Trophoblast cell (in vitro differentiated cells and primary cell): ENCODE data around the gene HSP90AB1. TPM values are rescaled to one million over a fixed set of nuclear protein-coding genes. Genes with fewer than 3 reads are reported as not detected.

Experiments
- DNase-seq, 2 donors: peaks; one replicate each; pipeline ENCODE4 v3.0.0-alpha.2; 2016
- H2AFZ ChIP-seq: 2 replicates; pipeline ENCODE4 v1.6.1; 2013; ENCODE audit warnings: low read length, moderate library complexity, mild to moderate bottlenecking; ENCODE audit not compliant: insufficient read depth, poor library complexity
- H2AK5ac ChIP-seq: 2 replicates; pipeline ENCODE4 v1.6.1; 2013; ENCODE audit warnings: mild to moderate bottlenecking, low read length
- H2BK120ac ChIP-seq: 2 replicates; pipeline ENCODE4 v1.6.1; 2013; ENCODE audit warnings: low read length, mild to moderate bottlenecking, moderate library complexity; ENCODE audit not compliant: insufficient read depth, poor library complexity
- H2BK12ac ChIP-seq: 2 replicates; pipeline ENCODE4 v1.6.1; 2013; ENCODE audit warnings: mild to moderate bottlenecking, low read length, moderate library complexity
- H2BK5ac ChIP-seq: 2 replicates; pipeline ENCODE4 v1.6.1; 2013; ENCODE audit warnings: low read length, low read depth, moderate library complexity, mild to moderate bottlenecking; ENCODE audit not compliant: poor library complexity
- H3K14ac ChIP-seq: 2 replicates; pipeline ENCODE4 v1.6.1; 2013; ENCODE audit warnings: mild to moderate bottlenecking, low read length
- H3K18ac ChIP-seq: 2 replicates; pipeline ENCODE4 v1.6.1; 2013; ENCODE audit warnings: mild to moderate bottlenecking, low read length
- H3K23ac ChIP-seq: 2 replicates; pipeline ENCODE4 v1.6.1; 2013; ENCODE audit warnings: low read length
- H3K27ac ChIP-seq: 2 replicates; pipeline ENCODE4 v1.5.1; 2013; ENCODE audit warnings: low read depth, mild to moderate bottlenecking, inconsistent platforms, low read length, moderate library complexity
- H3K27me3 ChIP-seq: 2 replicates; pipeline ENCODE4 v1.6.1; 2013; ENCODE audit warnings: inconsistent platforms, mild to moderate bottlenecking, low read length, moderate library complexity; ENCODE audit not compliant: insufficient read depth
- H3K36me3 ChIP-seq, 2 experiments: 1 replicate in 1 of 2; 2 replicates in 1 of 2; pipeline ENCODE4 v1.6.1; 2013; ENCODE audit warnings: low read length in 2 of 2, mild to moderate bottlenecking in 2 of 2, moderate library complexity in 1 of 2; ENCODE audit not compliant: insufficient read depth in 2 of 2, control insufficient read depth in 1 of 2
- H3K4ac ChIP-seq: 2 replicates; pipeline ENCODE4 v1.6.1; 2013; ENCODE audit warnings: low read depth, mild to moderate bottlenecking, low read length, moderate library complexity
- H3K4me1 ChIP-seq, 2 experiments: 1 replicate in 1 of 2; 2 replicates in 1 of 2; pipeline ENCODE4 v1.6.1; 2013; ENCODE audit warnings: low read length in 2 of 2, mild to moderate bottlenecking in 2 of 2, moderate library complexity in 1 of 2; ENCODE audit not compliant: insufficient read depth in 2 of 2, control insufficient read depth in 1 of 2
- H3K4me2 ChIP-seq: 2 replicates; pipeline ENCODE4 v1.6.1; 2013; ENCODE audit warnings: inconsistent platforms, mild to moderate bottlenecking, low read length, moderate library complexity
- H3K4me3 ChIP-seq: 2 replicates; pipeline ENCODE4 v1.5.1; 2013; ENCODE audit warnings: mild to moderate bottlenecking, low read depth, low read length, inconsistent platforms
- H3K79me1 ChIP-seq: one replicate; pipeline ENCODE4 v1.6.1; 2013; ENCODE audit warnings: low read length
- H3K79me2 ChIP-seq: 2 replicates; pipeline ENCODE4 v1.6.1; 2013; ENCODE audit warnings: low read length, mild to moderate bottlenecking; ENCODE audit not compliant: control insufficient read depth, insufficient read depth, poor library complexity
- H3K9ac ChIP-seq: 2 replicates; pipeline ENCODE4 v1.6.1; 2013; ENCODE audit warnings: mild to moderate bottlenecking, low read length
- H3K9me3 ChIP-seq: 2 replicates; pipeline ENCODE4 v1.6.1; 2013; ENCODE audit warnings: low read depth, mild to moderate bottlenecking, control low read depth, inconsistent platforms, low read length; ENCODE audit not compliant: insufficient read depth
- H4K12ac ChIP-seq: 2 replicates; pipeline ENCODE4 v1.6.1; 2013; ENCODE audit warnings: low read depth, mild to moderate bottlenecking, low read length, moderate library complexity
- H4K8ac ChIP-seq: 2 replicates; pipeline ENCODE4 v1.6.1; 2013; ENCODE audit warnings: low read depth, mild to moderate bottlenecking, low read length, moderate library complexity
- H4K91ac ChIP-seq: one replicate; pipeline ENCODE4 v1.6.1; 2013; ENCODE audit warnings: low read depth, mild to moderate bottlenecking, low read length, moderate library complexity
- WGBS: extraction: QIAGEN DNeasy Blood & Tissue Kit; methylation state at CpG from one replicate; pipeline ENCODE4 v1.1.7; 2013; ENCODE audit warnings: missing lambda C conversion rate; ENCODE audit not compliant: insufficient read length, insufficient coverage; ENCODE audit errors: extremely low coverage; 5-methylcytosine and 5-hydroxymethylcytosine counted together
- polyA plus RNA-seq: library from polyadenylated mRNA; stranded (reverse); fragments of 200-250 nt; gene quantifications from 2 replicates; pipeline ENCODE4 v1.2.3, GENCODE V29; 2013

Gene HSP90AB1
- 916 and 940 TPM in 2 replicates for polyA plus RNA-seq

- peak within 1 kb of the TSS; percentile 88 for H3K4me3 ChIP-seq
Measured at GRCh38 chr6:44246663-44247337, at the start of gene HSP90AB1. TSS of gene HSP90AB1 (plus strand) at chr6:44247101. CDS start at chr6:44248630, 1,529 bp downstream.

DNA sequence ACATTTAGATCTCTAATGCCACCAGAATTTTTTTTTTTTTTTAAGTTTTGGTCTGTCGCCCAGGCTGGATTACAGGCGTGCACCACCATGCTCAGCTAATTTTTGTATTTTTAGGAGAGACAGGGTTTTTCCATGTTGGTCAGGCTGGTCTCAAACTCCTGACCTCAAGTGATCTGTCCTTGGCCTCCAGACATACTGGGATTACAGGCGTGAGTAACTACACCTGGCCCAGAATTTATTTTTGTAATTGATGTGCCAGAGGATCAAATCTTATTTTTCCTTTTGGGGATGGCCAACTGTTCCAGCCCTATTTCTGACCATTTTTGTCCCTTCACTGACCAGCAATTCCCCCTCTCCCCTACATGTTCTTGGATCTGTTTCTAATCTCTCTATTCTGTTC lies 48.2 kb upstream of the HSP90AB1 start:
- WGBS, result no CpG with 5 or more reads among the region's 3 CpGs
- no peak for DNase-seq
- no peak overlapping the region for H2AFZ ChIP-seq

More at GRCh38 chr6:44246663-44247337, at the start of gene HSP90AB1:
- peaks cover 2 to 10% of the 10 kb centered on the region in 2 experiments for H3K4me1 ChIP-seq
- peak within 1 kb of the TSS; percentile 78 for H2BK120ac ChIP-seq
- H3K14ac ChIP-seq, result peak within 1 kb of the TSS; percentile 94
- no peak within 1 kb of the TSS for H3K23ac ChIP-seq
- peaks cover 21% of the 10 kb centered on the region for H3K79me2 ChIP-seq
- peaks cover 16% of the 10 kb centered on the region for H3K79me1 ChIP-seq
- peak; percentile 98 for DNase-seq
- H2BK12ac ChIP-seq, result peak within 1 kb of the TSS; percentile 7
- H3K27ac ChIP-seq, result peak within 1 kb of the TSS; percentile 82
- H4K91ac ChIP-seq, result peak within 1 kb of the TSS; percentile 88
- H3K4ac ChIP-seq, result peak within 1 kb of the TSS; percentile 100
- no CpG with 5 or more reads among the region's 34 CpGs for WGBS
- H2AK5ac ChIP-seq, result peak within 1 kb of the TSS; percentile 70
- peak within 1 kb of the TSS; percentile 57 for H4K12ac ChIP-seq
- H3K9ac ChIP-seq, result peak within 1 kb of the TSS; percentile 95
- H4K8ac ChIP-seq, result peak within 1 kb of the TSS; percentile 84
- peaks cover 13 to 31% of the 10 kb centered on the region in 2 experiments for H3K36me3 ChIP-seq
- peak within 1 kb of the TSS; percentile 86 for H3K4me2 ChIP-seq
- H2AFZ ChIP-seq, result peak within 1 kb of the TSS; percentile 61
- H3K27me3 ChIP-seq, result no peaks in the 10 kb centered on the region
- H3K18ac ChIP-seq, result peak within 1 kb of the TSS; percentile 71
- peak within 1 kb of the TSS; percentile 60 for H2BK5ac ChIP-seq
- peaks cover 1% of the 10 kb centered on the region for H3K9me3 ChIP-seq

DNA sequence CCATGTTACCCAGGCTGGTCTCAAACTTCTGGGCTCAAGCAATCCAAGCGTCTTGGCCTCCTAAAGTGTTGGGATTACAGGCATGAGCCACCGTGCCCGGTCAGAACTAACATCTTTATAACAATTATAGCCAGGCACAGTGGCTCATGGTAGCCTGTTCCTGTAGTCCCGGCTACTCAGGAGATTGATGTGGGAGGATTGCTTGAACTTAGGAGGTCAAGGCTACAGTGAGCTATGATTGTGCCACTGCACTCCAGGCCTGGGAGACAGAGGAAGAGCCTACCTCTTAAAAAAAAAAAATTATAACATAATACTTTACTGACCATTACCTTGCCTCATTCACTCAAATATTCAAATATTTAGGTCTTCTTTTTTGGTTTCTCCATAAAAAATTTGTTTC lies 47.0 kb upstream of the HSP90AB1 start:
- Histone ChIP-seq H3K23ac (no peak overlapping the region), H3K9me3 (no peaks in the 10 kb centered on the region), H4K8ac (no peak overlapping the region), H3K14ac (peak overlapping the region; percentile 32), H3K27me3 (no peaks in the 10 kb centered on the region), H3K4me3 (no peak overlapping the region), H2BK12ac (peak overlapping the region; percentile 37), H2BK120ac (no peak overlapping the region), H3K4me1 (peaks cover 28 to 31% of the 10 kb centered on the region in 2 experiments), H2AFZ (no peak overlapping the region), H3K4ac (no peak overlapping the region), H3K4me2 (no peak overlapping the region), H2AK5ac (peak overlapping the region; percentile 22), H3K79me2 (peaks cover 11% of the 10 kb centered on the region), H3K27ac (no peak overlapping the region), H3K79me1 (peaks cover 37% of the 10 kb centered on the region), H3K9ac (no peak overlapping the region), H3K18ac (no peak overlapping the region), H4K12ac (no peak overlapping the region), H3K36me3 (no peaks in the 10 kb centered on the region), H2BK5ac (no peak overlapping the region), H4K91ac (peak overlapping the region; percentile 32)
- WGBS, result no CpG with 5 or more reads among the region's 4 CpGs
- no peak for DNase-seq

More for the DNA sequence above, 48.2 kb upstream of the HSP90AB1 start:
- Histone ChIP-seq H3K4me1 (peaks cover 26 to 29% of the 10 kb centered on the region in 2 experiments), H3K9me3 (no peaks in the 10 kb centered on the region), H3K79me2 (peaks cover 10% of the 10 kb centered on the region), H4K12ac (no peak overlapping the region), H4K91ac (no peak overlapping the region), H2BK12ac (no peak overlapping the region), H2BK5ac (no peak overlapping the region), H3K4me2 (no peak overlapping the region), H2BK120ac (no peak overlapping the region), H3K79me1 (peaks cover 30% of the 10 kb centered on the region), H3K27ac (no peak overlapping the region), H2AK5ac (no peak overlapping the region), H3K14ac (no peak overlapping the region), H3K4ac (no peak overlapping the region), H3K27me3 (no peaks in the 10 kb centered on the region), H3K4me3 (no peak overlapping the region), H3K36me3 (no peaks in the 10 kb centered on the region), H3K9ac (no peak overlapping the region), H3K18ac (no peak overlapping the region), H4K8ac (no peak overlapping the region), H3K23ac (no peak overlapping the region)

DNA sequence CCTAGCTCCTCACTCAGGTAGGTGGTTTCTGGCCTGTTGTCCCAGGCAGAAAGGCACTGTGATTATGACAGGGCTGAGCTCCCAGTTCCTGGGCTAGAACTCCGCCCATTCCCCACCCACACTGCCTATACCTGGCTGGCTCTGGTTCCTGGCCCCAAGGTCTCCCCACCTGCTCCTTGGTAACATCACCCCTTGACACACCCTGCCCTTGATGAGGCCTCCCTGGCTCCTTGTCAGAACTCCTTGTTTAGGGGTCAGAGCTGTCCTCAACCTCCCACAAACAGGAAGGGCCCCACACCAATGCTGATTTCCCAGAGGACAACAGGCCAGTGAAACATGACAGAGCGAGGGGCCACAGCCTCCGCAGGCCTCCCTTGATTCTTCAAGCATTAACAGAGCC lies 45.7 kb upstream of the HSP90AB1 start:
- H3K79me2 ChIP-seq, result peaks cover 12% of the 10 kb centered on the region
- peak overlapping the region; percentile 90 for H2AK5ac ChIP-seq
- peak overlapping the region; percentile 93 for H2BK12ac ChIP-seq
- H3K23ac ChIP-seq, result no peak overlapping the region
- peak overlapping the region; percentile 99 for H2BK5ac ChIP-seq
- H3K4ac ChIP-seq, result peak overlapping the region; percentile 31
- peaks cover 40% of the 10 kb centered on the region for H3K79me1 ChIP-seq
- no peaks in the 10 kb centered on the region for H3K9me3 ChIP-seq
- H3K27me3 ChIP-seq, result no peaks in the 10 kb centered on the region
- peak overlapping the region; percentile 32 for H4K8ac ChIP-seq
- H3K4me2 ChIP-seq, result no peak overlapping the region
- no peak overlapping the region for H3K9ac ChIP-seq
- H3K4me1 ChIP-seq, result peaks cover 28 to 32% of the 10 kb centered on the region in 2 experiments
- WGBS, result no CpG with 5 or more reads among the region's 3 CpGs
- H3K18ac ChIP-seq, result peak overlapping the region; percentile 72
- H3K27ac ChIP-seq, result peak overlapping the region; percentile 99
- H2BK120ac ChIP-seq, result peak overlapping the region; percentile 99
- H3K36me3 ChIP-seq, result no peaks in the 10 kb centered on the region
- H4K91ac ChIP-seq, result peak overlapping the region; percentile 99
- no peak overlapping the region for H4K12ac ChIP-seq
- no peak overlapping the region for H3K4me3 ChIP-seq
- peak in 1 of 2 donors; percentile 35 for DNase-seq
- H3K14ac ChIP-seq, result peak overlapping the region; percentile 27
- H2AFZ ChIP-seq, result no peak overlapping the region
